ENCODE measurements around the gene KCNMA1.

Gene KCNMA1

DNA sequence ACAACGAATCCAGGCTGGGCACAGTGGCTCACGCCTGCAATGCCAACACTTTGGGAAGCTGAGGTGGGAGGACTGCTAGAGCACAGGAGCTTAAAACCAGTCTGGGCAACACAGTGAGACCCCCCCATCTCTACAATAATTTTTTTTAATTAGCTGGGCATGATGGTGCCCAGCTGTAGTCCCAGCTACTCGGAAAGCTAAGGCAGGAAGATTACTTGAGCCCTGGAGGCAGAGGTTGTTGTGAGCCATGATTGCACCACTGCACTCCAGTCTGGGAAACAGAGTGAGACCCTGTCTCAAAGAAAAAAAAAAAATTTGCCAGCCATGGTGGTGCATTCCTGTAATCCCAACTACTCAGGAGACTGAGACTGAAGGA, 396.3 kb downstream of the KCNMA1 start:
- no peak overlapping the region for H3K4me3 ChIP-seq (ENCODE audit: low read length)
- DNase-seq (ENCODE audit: low read depth) = no peak
- TF ChIP-seq, protein P1, sequence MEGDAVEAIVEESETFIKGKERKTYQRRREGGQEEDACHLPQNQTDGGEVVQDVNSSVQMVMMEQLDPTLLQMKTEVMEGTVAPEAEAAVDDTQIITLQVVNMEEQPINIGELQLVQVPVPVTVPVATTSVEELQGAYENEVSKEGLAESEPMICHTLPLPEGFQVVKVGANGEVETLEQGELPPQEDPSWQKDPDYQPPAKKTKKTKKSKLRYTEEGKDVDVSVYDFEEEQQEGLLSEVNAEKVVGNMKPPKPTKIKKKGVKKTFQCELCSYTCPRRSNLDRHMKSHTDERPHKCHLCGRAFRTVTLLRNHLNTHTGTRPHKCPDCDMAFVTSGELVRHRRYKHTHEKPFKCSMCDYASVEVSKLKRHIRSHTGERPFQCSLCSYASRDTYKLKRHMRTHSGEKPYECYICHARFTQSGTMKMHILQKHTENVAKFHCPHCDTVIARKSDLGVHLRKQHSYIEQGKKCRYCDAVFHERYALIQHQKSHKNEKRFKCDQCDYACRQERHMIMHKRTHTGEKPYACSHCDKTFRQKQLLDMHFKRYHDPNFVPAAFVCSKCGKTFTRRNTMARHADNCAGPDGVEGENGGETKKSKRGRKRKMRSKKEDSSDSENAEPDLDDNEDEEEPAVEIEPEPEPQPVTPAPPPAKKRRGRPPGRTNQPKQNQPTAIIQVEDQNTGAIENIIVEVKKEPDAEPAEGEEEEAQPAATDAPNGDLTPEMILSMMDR (conservative IDR thresholded peaks at IDR 0.05; ENCODE audit: low read depth, low read length) = no peak

DNA sequence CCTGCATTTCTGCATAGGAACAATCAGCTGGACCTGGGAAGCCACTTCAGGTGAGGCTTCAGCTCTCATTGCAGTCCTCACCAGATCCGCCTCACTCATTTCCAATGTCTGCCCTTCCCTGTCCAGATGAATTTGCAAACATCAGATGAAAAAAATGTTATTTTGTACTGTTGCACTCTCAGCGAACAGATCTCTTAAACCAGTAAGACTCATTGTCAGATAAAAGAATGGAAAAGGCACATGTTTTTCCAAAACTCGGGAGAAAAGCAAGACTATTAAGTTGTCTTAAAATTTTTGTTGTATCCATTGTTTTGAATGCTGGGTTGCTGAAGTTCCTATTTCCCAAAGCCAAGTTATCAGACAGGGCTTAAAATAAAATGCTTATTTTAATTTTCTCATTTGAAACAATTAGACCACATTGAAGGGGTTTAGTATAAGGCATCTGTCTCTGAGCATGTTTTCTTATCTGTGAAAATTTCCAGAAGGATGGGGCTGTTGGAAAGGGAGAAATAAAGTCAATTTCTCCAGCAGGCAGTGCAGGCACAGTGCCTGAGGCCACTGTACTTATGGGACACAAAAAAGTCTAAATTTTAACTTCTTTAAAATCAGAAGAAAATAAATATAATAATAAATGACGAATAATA, 396.8 kb downstream of the KCNMA1 start:
- DNase-seq (ENCODE audit: low read depth) = no peak
- TF ChIP-seq, protein P1 (conservative IDR thresholded peaks at IDR 0.05; ENCODE audit: low read depth, low read length) = no peak
- H3K4me3 ChIP-seq (ENCODE audit: low read length) = no peak overlapping the region

DNA sequence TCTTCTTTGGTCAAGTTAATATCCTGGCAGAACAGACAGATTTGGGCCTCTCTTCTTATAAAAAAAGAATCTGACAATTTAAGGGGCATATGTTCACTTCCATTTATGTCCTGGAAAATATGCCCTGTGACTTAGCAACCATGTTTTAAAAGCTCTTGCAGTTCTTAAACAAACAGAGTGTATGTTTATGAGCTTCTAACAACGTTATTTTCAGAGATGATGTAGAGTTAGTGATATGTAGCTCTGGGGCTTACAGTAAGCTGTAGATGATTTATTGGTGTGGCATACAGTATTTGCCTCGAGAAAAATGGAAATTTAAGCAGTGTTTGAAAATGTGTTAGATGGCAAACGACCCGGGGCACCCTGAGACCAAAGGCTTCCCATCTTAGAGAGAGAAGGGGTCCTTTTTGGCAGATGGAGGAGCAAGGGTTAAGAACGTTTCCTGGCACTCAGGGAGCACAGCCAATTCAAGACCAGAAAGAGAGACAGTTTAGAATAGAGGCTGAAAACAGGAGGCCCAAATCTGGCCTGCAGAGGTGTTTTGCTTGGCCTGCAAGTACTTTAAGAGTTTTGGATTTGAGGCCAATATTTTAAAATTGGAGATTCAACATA, 397.5 kb downstream of the KCNMA1 start:
- H3K4me3 ChIP-seq (ENCODE audit: low read length) = no peak overlapping the region
- TF ChIP-seq, protein P1 (conservative IDR thresholded peaks at IDR 0.05; ENCODE audit: low read depth, low read length) = no peak
- no peak for DNase-seq (ENCODE audit: low read depth)

DNA sequence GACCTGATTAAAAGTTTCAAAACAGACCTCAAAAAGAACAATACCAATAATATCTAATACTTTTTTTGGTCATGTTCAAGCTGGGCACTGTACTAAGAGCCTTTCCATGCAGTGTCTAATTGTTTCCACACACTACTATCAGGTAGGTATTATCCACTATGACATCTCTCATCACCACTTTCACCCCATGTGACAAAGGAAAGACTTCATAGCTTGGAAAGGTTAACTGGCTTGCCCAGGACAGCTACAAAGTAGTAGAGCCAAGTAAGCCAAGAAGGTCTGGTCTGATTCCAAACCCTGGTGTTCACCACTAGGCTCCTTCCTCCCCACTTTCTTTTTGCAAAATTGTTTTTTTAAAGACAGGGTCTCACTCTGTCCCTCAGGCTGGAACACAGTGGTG, 400.5 kb downstream of the KCNMA1 start:
- TF ChIP-seq, protein P1 (conservative IDR thresholded peaks at IDR 0.05; ENCODE audit: low read depth, low read length) = no peak
- no peak overlapping the region for H3K4me3 ChIP-seq (ENCODE audit: low read length)
- DNase-seq (ENCODE audit: low read depth) = no peak

DNA sequence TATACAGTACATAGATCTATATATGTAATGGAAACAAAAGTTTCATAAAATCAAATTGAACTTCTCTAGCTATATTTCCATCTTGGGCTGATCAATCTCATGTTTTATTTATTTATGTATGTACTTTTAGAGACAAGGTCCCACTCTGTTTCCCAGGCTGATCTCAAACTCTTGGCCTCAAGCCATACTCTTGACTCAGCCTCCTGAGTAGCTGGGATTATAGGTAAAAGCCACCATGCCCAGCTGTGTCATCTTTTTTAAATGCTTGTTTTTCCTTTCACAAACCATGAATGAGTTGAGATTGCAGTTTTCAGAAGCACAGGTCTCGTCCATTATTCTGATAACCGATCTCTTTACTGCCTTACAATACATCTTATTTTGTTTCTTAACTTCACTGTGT, 400.9 kb downstream of the KCNMA1 start:
- H3K4me3 ChIP-seq (ENCODE audit: low read length) = no peak overlapping the region
- TF ChIP-seq, protein P1 (conservative IDR thresholded peaks at IDR 0.05; ENCODE audit: low read depth, low read length) = no peak
- peak; percentile 77 for DNase-seq (ENCODE audit: low read depth)

DNA sequence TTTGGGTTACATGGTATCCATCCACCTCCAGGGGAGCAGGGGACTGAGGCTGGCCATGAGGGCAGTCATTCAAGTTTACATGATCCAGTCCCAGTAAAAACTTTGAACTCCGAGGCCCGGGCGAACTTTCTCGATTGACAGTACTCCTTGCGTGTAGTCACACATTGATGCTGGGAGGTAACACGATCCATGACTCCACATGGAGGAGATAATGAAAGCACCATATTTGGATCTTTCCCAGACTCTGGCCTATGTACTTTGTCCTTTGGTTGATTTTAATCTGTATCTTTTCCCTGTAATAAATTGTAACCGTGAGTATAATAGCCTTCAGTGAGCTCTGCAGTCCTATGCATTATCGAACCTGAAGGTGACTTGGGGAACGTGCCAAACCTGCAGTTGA, 401.6 kb downstream of the KCNMA1 start:
- TF ChIP-seq, protein P1 (conservative IDR thresholded peaks at IDR 0.05; ENCODE audit: low read depth, low read length) = no peak
- H3K4me3 ChIP-seq (ENCODE audit: low read length) = no peak overlapping the region
- DNase-seq (ENCODE audit: low read depth) = no peak

DNA sequence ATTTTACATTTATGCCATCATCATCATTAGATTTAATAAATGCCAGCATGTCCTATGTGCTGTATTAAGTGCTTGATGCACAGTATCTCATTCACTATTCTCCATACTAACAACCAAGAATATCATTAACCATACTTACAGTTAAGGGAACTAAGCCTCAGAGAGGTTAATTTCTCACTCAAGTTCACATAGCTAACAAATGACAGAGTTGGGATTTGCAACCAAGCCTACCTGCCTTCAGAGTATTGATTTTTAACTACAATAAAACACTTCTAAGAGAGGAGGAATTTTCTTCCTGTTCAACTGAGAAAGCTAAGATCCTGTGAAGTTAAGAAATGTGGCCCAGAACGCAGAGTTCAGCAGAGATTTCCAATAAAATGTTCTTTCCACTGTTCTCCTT, 403.0 kb downstream of the KCNMA1 start:
- DNase-seq (ENCODE audit: low read depth) = no peak
- H3K4me3 ChIP-seq (ENCODE audit: low read length) = no peak overlapping the region
- TF ChIP-seq, protein P1 (conservative IDR thresholded peaks at IDR 0.05; ENCODE audit: low read depth, low read length) = no peak

Data from retinal pigment epithelial cell (primary cell).